Effector memory CD4-positive, alpha-beta T cell (primary cell): ENCODE measurements around the gene SPATA22.
"Not testable (repeated sequence)": the region's sequence is repeated elsewhere in the genome, so short reads cannot be mapped to it uniquely, and the experiment has no call there.

Experiments used
- DNase-seq, 3 donors: peaks; one replicate each; pipeline ENCODE4 v3.0.0-alpha.2; 2020
- H3K27ac ChIP-seq: 2 replicates; pipeline ENCODE4 v1.7.0; 2013; ENCODE audit warnings: mild to moderate bottlenecking, low read length, moderate library complexity; ENCODE audit not compliant: insufficient read depth, poor library complexity, severe bottlenecking
- H3K27me3 ChIP-seq: replicated peaks from 2 replicates; pipeline ENCODE4 v1.7.0; 2013; ENCODE audit warnings: mild to moderate bottlenecking, low read length; ENCODE audit not compliant: insufficient read depth, control insufficient read depth, poor library complexity, severe bottlenecking
- H3K36me3 ChIP-seq: 2 replicates; pipeline ENCODE4 v1.7.0; 2013; ENCODE audit warnings: mild to moderate bottlenecking, low read length, moderate library complexity; ENCODE audit not compliant: control insufficient read depth, insufficient read depth
- H3K4me1 ChIP-seq: 2 replicates; pipeline ENCODE4 v1.7.0; 2013; ENCODE audit warnings: low read length, mild to moderate bottlenecking; ENCODE audit not compliant: control insufficient read depth, insufficient read depth, poor library complexity, severe bottlenecking
- H3K4me3 ChIP-seq: 2 replicates; pipeline ENCODE4 v1.7.0; 2013; ENCODE audit warnings: low read length, low read depth, mild to moderate bottlenecking; ENCODE audit not compliant: insufficient read depth, poor library complexity, severe bottlenecking
- H3K9me3 ChIP-seq: 2 replicates; pipeline ENCODE4 v1.7.0; 2013; ENCODE audit warnings: mild to moderate bottlenecking, low read length, moderate library complexity; ENCODE audit not compliant: control insufficient read depth

Gene SPATA22

DNA sequence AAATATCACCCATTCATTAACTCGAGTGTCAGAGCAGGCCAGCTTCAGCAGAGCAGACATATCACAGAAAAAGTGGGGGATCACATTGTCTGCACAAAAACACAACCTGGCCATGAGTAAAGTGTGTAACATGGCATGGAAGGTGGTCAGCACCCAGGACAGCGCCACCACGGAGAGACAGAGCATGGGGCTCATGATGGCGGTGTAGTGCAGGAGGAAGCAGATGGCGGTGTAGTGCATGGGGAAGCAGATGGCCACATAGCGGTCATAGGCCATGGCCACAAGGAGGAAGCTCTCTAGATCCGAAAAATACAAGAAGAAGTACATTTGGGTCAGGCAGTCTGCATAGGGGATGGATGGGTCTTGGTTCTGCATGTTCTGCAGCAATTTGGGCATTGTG, 38.4 kb downstream of the SPATA22 start:
- not testable (repeated sequence) for H3K4me1 ChIP-seq, DNase-seq, H3K4me3 ChIP-seq, H3K27ac ChIP-seq, H3K36me3 ChIP-seq, H3K9me3 ChIP-seq, H3K27me3 ChIP-seq

DNA sequence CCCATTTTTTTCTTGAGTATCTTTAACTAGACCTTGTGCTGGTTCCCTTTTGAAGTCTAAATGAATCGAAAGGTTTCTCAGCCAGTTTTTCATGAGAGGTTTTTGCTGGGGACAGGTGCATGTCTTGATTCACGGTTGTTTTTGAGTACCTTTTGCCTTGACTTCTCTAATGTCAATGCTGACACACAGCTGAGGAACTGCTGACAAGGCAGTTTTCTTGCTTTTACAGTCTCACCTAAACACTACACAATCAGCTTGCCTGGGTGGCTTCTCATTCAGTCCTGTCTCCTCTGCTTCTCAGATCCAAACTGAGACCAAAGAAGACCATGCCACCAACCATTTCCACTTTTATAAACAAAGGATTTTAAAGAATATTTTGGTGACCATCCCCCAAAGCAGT, 53.4 kb downstream of the SPATA22 start:
- H3K36me3 ChIP-seq: no peaks in the 10 kb centered on the region
- DNase-seq: no peak
- H3K4me1 ChIP-seq: no peaks in the 10 kb centered on the region
- H3K27me3 ChIP-seq: no peaks in the 10 kb centered on the region
- no peak overlapping the region for H3K4me3 ChIP-seq
- H3K27ac ChIP-seq: no peak overlapping the region
- no peaks in the 10 kb centered on the region for H3K9me3 ChIP-seq

DNA sequence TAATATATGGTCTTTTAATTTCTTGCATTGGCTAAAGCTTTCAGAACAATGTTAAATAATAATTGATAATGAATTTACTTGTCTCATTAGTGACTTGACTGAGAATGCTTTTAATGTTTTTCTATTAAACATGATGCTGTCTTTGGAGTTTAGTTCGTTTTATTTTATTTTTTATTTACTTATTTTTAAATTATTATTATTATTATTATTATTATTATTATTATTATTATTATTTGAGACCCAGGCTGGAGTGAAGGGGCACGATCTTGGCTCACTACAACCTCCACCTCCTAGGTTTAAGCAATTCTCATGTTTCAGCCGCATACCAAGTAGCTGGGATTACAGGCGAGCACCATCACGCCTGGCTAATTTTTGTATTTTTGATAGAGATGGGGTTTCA, 56.0 kb downstream of the SPATA22 start:
- Histone ChIP-seq H3K9me3 (no peaks in the 10 kb centered on the region), H3K4me1 (no peaks in the 10 kb centered on the region), H3K4me3 (no peak overlapping the region), H3K27ac (no peak overlapping the region), H3K36me3 (no peaks in the 10 kb centered on the region), H3K27me3 (no peaks in the 10 kb centered on the region)
- DNase-seq: no peak

DNA sequence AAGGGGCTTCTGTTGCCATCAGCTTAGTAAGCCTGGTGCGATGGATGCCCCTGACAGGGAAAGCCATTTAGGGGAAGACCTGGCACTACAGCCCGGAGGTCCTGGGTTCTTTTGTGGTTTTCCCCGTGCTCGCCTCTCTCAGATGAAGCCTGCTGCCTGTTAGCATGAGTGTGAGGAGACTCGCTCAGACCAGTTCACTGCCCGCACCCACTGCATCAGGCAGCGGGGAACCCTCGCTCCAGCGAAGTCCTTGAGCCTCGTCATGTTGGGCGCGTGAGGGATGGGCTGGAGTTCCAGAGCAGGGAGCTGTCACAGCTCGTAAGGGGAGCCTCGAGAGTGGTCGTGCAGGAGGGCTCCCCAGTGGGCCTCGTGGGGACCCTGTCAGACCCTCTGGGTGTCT, 59.4 kb downstream of the SPATA22 start:
- H3K4me3 ChIP-seq, H3K4me1 ChIP-seq, H3K27me3 ChIP-seq, H3K27ac ChIP-seq, H3K36me3 ChIP-seq, H3K9me3 ChIP-seq, DNase-seq: not testable (repeated sequence)

DNA sequence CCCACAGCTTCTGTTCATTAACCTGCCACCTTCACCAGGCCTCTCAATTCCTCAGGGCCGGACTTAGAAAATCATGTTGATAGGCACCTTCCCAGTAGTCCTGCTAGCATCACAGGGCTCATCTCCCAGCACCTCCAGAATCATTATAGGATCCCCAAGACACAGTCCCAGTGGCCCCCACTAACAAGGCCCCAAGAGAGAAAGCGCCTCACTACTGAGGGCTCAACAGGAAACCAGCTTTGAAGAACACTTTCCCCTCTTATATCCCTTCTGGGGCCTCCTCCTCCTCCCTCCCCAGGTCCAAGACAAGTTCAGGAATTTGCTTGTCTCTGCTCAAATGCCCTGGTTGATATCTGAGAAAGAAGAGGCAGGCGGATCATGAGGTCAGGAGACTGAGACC, 60.5 kb downstream of the SPATA22 start, which contains the start of gene OR3A3:
Gene OR3A3, plus strand, starts transcription at position 301 of the 400 bp plus-strand sequence.
- no peaks in the 10 kb centered on the region for H3K9me3 ChIP-seq
- H3K27ac ChIP-seq: no peak within 1 kb of the TSS
- no peak within 1 kb of the TSS for H3K4me3 ChIP-seq
- DNase-seq: no peak
- H3K4me1 ChIP-seq: no peaks in the 10 kb centered on the region
- peaks cover 3% of the 10 kb centered on the region for H3K27me3 ChIP-seq
- H3K36me3 ChIP-seq: no peaks in the 10 kb centered on the region

DNA sequence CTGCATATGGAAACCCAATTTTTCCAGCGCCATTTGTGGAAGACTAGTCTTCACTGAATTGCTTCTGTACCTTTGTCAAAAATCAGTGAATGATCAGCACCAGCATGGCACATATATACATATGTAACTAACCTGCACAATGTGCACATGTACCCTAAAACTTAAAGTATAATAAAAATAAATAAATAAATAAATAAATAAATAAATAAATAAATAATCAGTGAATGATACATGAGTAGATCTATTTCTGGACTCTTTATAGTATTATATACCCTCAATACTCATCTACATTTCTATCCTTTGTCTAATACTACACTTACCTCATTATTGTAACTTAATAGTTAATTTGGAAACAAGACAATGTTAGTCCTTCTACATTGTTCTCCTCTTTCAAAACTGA, 67.8 kb downstream of the SPATA22 start:
- not testable (repeated sequence) for DNase-seq, H3K4me3 ChIP-seq, H3K4me1 ChIP-seq, H3K27ac ChIP-seq, H3K27me3 ChIP-seq, H3K9me3 ChIP-seq, H3K36me3 ChIP-seq

DNA sequence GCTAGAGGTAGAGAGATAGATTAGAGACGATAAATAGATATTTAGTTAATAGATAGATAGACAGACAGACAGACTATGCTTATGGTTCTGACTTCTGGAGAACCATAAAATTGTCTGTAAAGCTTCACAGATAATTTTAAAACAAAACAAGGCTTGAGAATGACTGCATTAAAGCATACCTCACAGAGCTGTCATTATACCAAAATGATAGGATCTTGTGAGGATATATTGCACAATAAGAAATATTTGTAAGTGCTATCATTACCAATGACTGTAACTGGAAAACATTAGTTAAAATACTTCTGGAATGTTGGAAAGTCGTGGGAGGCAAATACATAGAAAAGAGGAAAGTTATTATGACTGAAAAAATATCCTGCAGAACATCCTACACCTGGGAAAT, 69.8 kb downstream of the SPATA22 start:
- Histone ChIP-seq H3K4me3 (no peak overlapping the region), H3K27ac (no peak overlapping the region), H3K36me3 (no peaks in the 10 kb centered on the region), H3K27me3 (peaks cover 3% of the 10 kb centered on the region), H3K9me3 (no peaks in the 10 kb centered on the region), H3K4me1 (no peaks in the 10 kb centered on the region)
- no peak for DNase-seq

DNA sequence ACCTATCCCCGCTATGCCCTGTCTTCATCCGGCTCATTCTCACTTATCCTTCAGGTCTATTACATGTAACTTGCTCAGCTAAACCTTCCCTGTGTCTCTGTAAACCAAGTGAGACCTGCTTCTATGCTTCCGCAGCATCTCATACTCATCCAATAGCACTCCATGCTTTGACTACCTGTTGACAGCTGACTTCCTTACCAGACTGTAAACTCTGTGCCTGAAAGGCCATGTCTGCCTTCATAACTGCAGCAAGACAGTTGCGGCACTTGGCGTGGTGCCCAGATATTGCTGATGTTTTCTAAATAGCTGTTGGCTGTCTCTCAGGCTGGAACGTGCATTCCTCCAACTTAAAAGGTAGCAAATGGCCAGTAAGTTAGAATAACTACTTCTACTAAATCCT, 71.6 kb downstream of the SPATA22 start:
- Histone ChIP-seq H3K27ac (no peak overlapping the region), H3K4me1 (no peaks in the 10 kb centered on the region), H3K27me3 (peaks cover 7% of the 10 kb centered on the region), H3K9me3 (no peaks in the 10 kb centered on the region), H3K4me3 (no peak overlapping the region), H3K36me3 (no peaks in the 10 kb centered on the region)
- DNase-seq: no peak

DNA sequence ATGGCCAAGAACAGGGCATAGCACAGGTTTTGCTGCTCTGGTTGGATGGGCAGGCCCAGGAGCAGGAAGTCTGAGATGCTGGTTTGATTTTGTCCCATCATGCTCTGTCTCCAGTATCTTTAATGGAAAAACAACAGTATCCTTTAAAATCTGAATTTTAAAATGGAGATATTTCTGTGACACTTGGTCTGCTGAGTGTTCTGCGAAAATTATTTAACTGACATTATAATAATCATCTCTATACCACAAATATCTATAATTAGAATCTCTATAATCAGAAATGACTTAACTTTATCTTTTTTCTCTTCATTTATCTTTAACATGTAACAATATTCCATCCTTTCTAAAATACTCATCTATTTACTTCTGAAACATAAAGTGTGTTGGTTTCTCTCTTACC, 73.3 kb downstream of the SPATA22 start, which contains the start of gene OR1E1:
Gene OR1E1, minus strand, starts transcription at position 101 of the 400 bp plus-strand sequence. Its CDS starts 0 bp downstream, at position 101.
- DNase-seq: no peak
- H3K4me3 ChIP-seq: no peak within 1 kb of the TSS
- no peak within 1 kb of the TSS for H3K27ac ChIP-seq
- no peaks in the 10 kb centered on the region for H3K9me3 ChIP-seq
- peaks cover 7% of the 10 kb centered on the region for H3K27me3 ChIP-seq
- no peaks in the 10 kb centered on the region for H3K36me3 ChIP-seq
- H3K4me1 ChIP-seq: no peaks in the 10 kb centered on the region

DNA sequence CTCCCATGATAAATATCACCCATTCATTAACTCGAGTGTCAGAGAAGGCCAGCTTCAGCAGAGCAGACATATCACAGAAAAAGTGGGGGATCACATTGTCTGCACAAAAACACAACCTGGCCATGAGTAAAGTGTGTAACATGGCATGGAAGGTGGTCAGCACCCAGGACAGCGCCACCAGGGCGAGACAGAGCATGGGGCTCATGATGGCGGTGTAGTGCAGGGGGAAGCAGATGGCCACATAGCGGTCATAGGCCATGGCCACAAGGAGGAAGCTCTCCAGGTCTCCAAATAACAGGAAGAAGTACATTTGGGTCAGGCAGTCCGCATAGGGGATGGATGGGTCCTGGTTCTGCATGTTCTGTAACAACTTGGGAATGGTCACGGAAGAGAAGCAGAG, 73.8 kb downstream of the SPATA22 start:
- not testable (repeated sequence) for H3K36me3 ChIP-seq, H3K4me3 ChIP-seq, DNase-seq, H3K27ac ChIP-seq, H3K4me1 ChIP-seq, H3K27me3 ChIP-seq, H3K9me3 ChIP-seq
